ENCODE results near the gene RPRM.
"Not testable (repeated sequence)": the region's sequence is repeated elsewhere in the genome, so short reads cannot be mapped to it uniquely, and the experiment has no call there.

RPRM gene

GRCh38 chr2:153455861-153456260 lies 22.7 kb downstream of the RPRM start:
- no peak for DNase-seq (ENCODE audit: low read depth)

GRCh38 chr2:153455403-153455802 lies 23.2 kb downstream of the RPRM start:
- DNase-seq (ENCODE audit: low read depth) = no peak

GRCh38 chr2:153451611-153452010 lies 27.0 kb downstream of the RPRM start:
- no peak for DNase-seq (ENCODE audit: low read depth)

GRCh38 chr2:153443106-153443505 lies 35.5 kb downstream of the RPRM start:
- no peak for DNase-seq (ENCODE audit: low read depth)

GRCh38 chr2:153442616-153443015 lies 35.9 kb downstream of the RPRM start:
- DNase-seq (ENCODE audit: low read depth) = not testable (repeated sequence)

GRCh38 chr2:153440090-153440489 lies 38.5 kb downstream of the RPRM start:
- DNase-seq (ENCODE audit: low read depth) = not testable (repeated sequence)

GRCh38 chr2:153433403-153433802 lies 45.2 kb downstream of the RPRM start:
- DNase-seq (ENCODE audit: low read depth) = no peak

- no peak for DNase-seq (ENCODE audit: low read depth)
Measured at GRCh38 chr2:153432381-153432780, 46.2 kb downstream of the RPRM start.

GRCh38 chr2:153431114-153431513 lies 47.4 kb downstream of the RPRM start:
- no peak for DNase-seq (ENCODE audit: low read depth)

All from activated gamma-delta T cell treated with anti-CD3 and anti-CD28 coated beads, Interleukin-2, amount 50 U/mL, for 16 hours (primary cell).